H1 (cell line): ENCODE results near the gene WDR76. TPM values are rescaled to one million over a fixed set of nuclear protein-coding genes. Genes with fewer than 3 reads are reported as not detected.

Experiments used
- ASH2L ChIP-seq: fragments of 200-600, 300-600 bp; sonication (generic); IDR thresholded peaks from one replicate; pipeline ENCODE4 v1.7.1; 2017; ENCODE audit warnings: low read length
- ATF2 ChIP-seq: IDR thresholded peaks from 2 replicates; pipeline ENCODE4 v1.6.1; 2012; ENCODE audit warnings: low read length, inconsistent platforms
- EGR1 ChIP-seq: IDR thresholded peaks from 2 replicates; pipeline ENCODE4 v1.6.1; 2011; ENCODE audit warnings: low read depth, low read length, borderline replicate concordance
- HDAC2 ChIP-seq, 2 experiments: fragments of 300-600 bp in 1 of 2; sonication (generic) in 1 of 2; IDR thresholded peaks; 2 replicates each; pipeline ENCODE4 v1.6.1; 2011 to 2012; ENCODE audit warnings: low read depth in 2 of 2, low read length in 2 of 2, mild to moderate bottlenecking in 2 of 2, moderate library complexity in 2 of 2, borderline replicate concordance in 1 of 2, inconsistent platforms in 1 of 2
- RBBP5 ChIP-seq: IDR thresholded peaks from 2 replicates; pipeline ENCODE4 v1.7.1; 2012; ENCODE audit warnings: low read depth, mild to moderate bottlenecking, inconsistent platforms, low read length, moderate library complexity, borderline replicate concordance
- SIN3A ChIP-seq, 2 experiments: IDR thresholded peaks in 1 of 2; conservative IDR thresholded peaks in 1 of 2; 2 replicates each; pipeline ENCODE4 v1.6.1; 2011 to 2012; ENCODE audit warnings: low read length in 2 of 2, improper control_type of control experiment in 1 of 2, low read depth in 1 of 2, mild to moderate bottlenecking in 1 of 2
- SUZ12 ChIP-seq: fragments of 200-600 bp; sonication (generic); IDR thresholded peaks from 2 replicates; pipeline ENCODE4 v1.6.1; 2012; ENCODE audit warnings: mild to moderate bottlenecking, inconsistent platforms, low read length, moderate library complexity, mixed read lengths
- polyA plus RNA-seq, 7 experiments: library from polyadenylated mRNA; depleted of rRNA in 3 of 7; stranded (reverse) in 5 of 7; unstranded in 2 of 7; fragments of >200 nt in 5 of 7; fragments of 200-250 nt in 2 of 7; gene quantifications; 1 replicate in 5 of 7; 2 replicates in 1 of 7; 4 replicates in 1 of 7; pipeline versions ENCODE4 v1.2.1 to v1.2.3, GENCODE V29; 2011 to 2013; ENCODE audit warnings: missing spikeins in 2 of 7, mixed read lengths in 2 of 7
- total RNA-seq: library from RNA; stranded (reverse); fragmentation: NEBNext Ultra II Directional; extraction: Animal tissue kit (Norgen Biotek cat#: 25700); gene quantifications from 2 replicates; pipeline ENCODE4 v1.2.1, GENCODE V29; 2021

WDR76 gene
- total and polyA plus RNA-seq, 2 of the 8 experiments (the other 6 are each of a cell fraction or from before 2014, with no cell fraction given) = 4.1 to 18.9 TPM

- no peak for TF ChIP-seq HDAC2 (IDR thresholded peaks at IDR 0.05; ENCODE audit: borderline replicate concordance in 1 of 2, low read depth in 2 of 2, low read length in 2 of 2)
- TF ChIP-seq ATF2 = no peak
- no peak for TF ChIP-seq SIN3A (conservative IDR thresholded peaks at IDR 0.05 in 1 of 2, IDR thresholded peaks at IDR 0.05 in 1 of 2; ENCODE audit: low read depth in 1 of 2, low read length in 2 of 2)
- TF ChIP-seq SUZ12 = no peak
- TF ChIP-seq RBBP5 = no peak
- TF ChIP-seq EGR1 = no peak
- TF ChIP-seq ASH2L = no peak
- TF ChIP-seq, all 59 proteins: peak for 0
These were observed 52.9 kb downstream of the WDR76 start (continued) for GRCh38 chr15:43879386-43880355.
